ENCODE measurements around the gene CHADL. TPM values are rescaled to one million over a fixed set of nuclear protein-coding genes. Genes with fewer than 3 reads are reported as not detected.

CHADL gene
- total RNA-seq: 0.32 and 1.0 TPM in 2 replicates

DNA sequence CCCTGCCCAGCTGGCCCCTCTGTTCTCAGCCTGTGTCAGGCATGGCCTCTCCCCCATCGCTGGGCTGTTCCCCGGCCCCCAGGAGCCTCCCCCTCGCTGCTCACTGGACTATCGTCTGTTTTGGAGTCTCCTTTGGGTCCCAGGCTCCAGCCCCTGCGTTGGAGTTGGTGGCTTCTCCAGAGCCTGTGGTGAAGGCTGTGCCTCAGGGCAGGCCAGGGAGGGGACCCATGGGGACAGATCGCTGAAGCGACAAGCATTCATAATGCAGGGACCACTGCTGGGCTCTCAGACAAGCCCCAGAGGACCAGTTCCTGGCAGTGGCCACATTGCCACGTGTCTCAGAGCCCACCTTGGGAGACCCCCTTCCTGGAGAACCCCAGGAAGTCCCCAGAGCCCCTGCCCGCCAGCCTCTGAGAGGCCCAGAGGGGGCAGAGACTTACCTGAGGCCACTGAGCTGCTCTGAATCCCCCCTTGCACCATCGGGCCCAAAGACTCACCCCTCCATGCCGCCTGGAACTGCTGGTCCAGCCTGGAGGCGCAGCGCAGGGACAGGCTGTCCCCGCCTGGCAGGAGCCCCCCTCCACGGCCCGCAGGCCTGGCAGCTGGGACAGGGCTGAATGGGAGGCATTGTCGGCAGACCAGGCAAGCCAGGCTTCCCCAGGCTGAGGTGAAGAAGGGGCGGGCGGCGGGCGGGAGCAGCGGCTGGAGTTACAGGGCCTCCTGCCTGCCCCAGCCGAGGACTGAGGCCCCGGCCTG is at the start of gene CHADL:
Gene CHADL, minus strand, starts transcription at position 555 of the 756 bp plus-strand sequence. Its CDS starts 50 bp downstream, at position 505.

DNA sequence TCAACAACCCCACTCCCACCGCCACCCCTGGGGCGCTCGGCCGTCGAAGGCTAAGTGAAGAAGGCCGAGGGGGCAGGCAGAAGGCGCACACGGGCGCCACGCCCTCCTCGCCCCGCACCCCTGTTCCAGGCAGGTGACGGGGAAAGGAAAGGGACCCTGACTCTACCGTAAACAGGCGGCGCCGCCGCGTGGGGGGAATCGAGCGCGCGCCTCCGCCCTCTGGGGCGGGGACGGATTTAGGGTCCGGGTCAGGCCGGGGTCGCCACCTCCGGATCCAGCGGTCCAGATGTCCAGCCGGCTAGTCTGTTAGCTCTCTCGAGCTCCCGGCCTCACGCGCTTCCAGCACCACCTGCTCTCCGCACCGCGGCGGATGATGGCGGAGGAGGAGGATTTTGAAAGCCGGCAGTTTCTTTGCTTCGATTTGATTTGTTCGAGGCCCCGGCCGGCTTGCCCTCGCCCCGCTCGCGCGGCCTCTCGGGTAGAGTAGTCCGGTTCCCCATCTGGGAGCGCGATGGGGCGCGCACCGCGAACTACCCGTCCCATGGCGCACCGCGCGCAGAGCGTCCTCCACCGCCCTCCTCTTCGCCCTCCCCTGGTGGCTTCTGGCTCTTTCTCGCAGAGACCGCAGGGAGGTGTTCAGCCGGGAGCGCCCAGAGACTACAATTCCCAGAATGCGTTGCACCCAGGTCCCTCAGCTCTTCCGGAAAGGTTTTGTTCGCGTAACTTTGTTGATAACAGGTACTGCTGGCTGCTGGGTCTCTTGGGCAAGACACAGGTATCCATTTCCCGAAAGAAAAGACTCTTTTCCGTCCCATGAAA is 45.3 kb upstream of the CHADL start, which contains the start of gene RANGAP1:
Gene RANGAP1, minus strand, starts transcription at position 368 of the 819 bp plus-strand sequence. CDS start 5,143 bp downstream, outside the sequence.

DNA sequence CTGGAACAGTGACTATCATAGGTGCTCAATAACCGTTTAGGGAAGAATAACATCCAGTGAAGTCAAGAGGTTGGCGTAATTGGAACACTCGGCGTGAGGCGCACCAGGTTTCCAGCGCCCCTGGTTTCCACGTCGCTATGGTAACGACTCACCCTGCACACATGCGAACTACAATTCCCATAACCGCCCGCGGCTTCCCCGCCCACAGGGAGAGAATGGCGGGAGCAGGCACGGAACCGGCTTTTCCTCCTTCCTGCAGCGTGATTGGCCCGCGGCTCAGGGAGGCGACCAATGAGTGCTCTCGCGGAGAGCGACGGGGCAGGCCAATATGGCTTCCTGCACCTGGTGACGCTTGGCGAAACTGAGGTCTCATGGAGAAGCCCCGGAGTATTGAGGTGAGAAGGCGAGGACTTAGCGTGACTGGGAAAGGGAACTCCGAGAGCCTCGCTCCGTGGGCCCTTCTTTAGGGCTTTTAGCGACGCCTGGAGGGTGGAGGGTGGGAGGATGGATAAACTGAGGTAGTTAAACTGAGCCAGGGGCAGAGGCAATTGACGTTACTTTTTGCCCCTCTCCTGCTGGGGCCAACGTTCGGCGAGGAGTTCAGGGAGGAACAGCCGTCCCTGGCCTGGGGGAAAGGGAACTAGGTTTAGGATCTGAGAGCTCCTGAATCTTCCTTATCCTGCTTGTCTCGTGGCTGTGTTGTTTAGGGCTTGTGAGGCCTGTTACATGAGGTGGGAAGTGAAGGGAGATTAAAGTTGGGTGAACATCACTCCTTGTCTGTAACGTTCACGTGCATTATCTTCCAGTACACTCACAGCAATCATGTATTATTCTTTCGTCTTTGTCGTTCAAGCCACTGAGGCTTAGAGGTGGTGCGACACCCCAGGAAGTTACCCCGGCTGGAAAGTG is 35.5 kb downstream of the CHADL start, which contains the start of gene L3MBTL2:
Gene L3MBTL2, plus strand, starts transcription at position 321 of the 909 bp plus-strand sequence. Its CDS starts 51 bp downstream, at position 372.

Other genes starting within 250 kb of the CHADL start
- gene EP300, start 148.3 kb downstream of the CHADL start, total RNA-seq: 22.0 and 86.2 TPM in 2 replicates
- 24.0 and 33.0 TPM in 2 replicates for gene L3MBTL2, start 35.6 kb downstream of the CHADL start, total RNA-seq
- gene RANGAP1, start 45.3 kb upstream of the CHADL start, total RNA-seq: 77.2 and 181 TPM in 2 replicates
- 50.2 and 221 TPM in 2 replicates for gene ZC3H7B, start 60.6 kb upstream of the CHADL start, total RNA-seq
- gene TEF, start 141.0 kb upstream of the CHADL start, total RNA-seq: 2.6 and 4.5 TPM in 2 replicates
- gene TOB2, start 205.9 kb upstream of the CHADL start, total RNA-seq: 11.3 and 20.6 TPM in 2 replicates
- 62.5 and 68.5 TPM in 2 replicates for gene PHF5A, start 227.8 kb upstream of the CHADL start, total RNA-seq
- 57.8 and 111 TPM in 2 replicates for gene ACO2, start 228.2 kb upstream of the CHADL start, total RNA-seq

Data from bladder microvascular endothelial cell (primary cell).